ENCODE results near the gene CPB2. TPM values are rescaled to one million over a fixed set of nuclear protein-coding genes. Genes with fewer than 3 reads are reported as not detected.

Gene CPB2
- total RNA-seq, 1 experiment from 2014 or later: 0.28 TPM

DNA sequence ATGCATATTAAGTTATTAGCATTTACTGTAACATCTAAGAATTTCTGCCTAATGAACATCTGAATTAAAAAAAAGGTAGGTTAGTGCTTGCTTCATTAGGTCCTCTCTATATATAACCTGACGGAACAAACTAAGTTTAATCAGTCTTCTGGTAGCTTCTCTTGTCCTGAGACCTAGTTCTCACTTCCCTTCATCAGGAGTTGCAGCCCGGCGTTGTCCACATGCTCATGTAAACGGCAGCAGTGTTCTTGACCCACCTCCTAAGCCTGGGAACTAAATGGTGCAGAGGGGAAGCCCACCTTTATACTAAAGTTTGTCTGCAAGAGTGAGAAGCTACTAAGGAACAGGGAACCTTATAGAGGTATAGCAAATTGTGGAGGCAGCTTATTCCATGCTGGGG is 31.9 kb upstream of the CPB2 start:
- no peak overlapping the region for H3K4me3 ChIP-seq (ENCODE audit: low read depth in 2 of 2, low read length in 2 of 2)
- ChIA-PET POLR2A (no interaction called here), CTCF (no interaction called here)
- ATAC-seq: no peak
- intact Hi-C loops (cut with micrococcal nuclease; ENCODE audit: unreplicated experiment): no loop called here
- DNase-seq (ENCODE audit: low read depth, low spot score): no peak
- no peaks in the 10 kb centered on the region for H3K9me3 ChIP-seq (ENCODE audit: control insufficient read depth, insufficient read depth, low read depth, low read length)
- in situ Hi-C loops (cut with HindIII; ENCODE audit: low pct_unique_long_range_greater_than_20kb, low sequenced_read_pairs): no loop called here
- BruUV-seq (replicated peaks): no TSS peak
- H3K27ac ChIP-seq (ENCODE audit: low read length): no peak overlapping the region
- H3K27me3 ChIP-seq (ENCODE audit: control insufficient read depth, insufficient read depth, low read length): peaks cover 7% of the 10 kb centered on the region
- no peaks in the 10 kb centered on the region for H3K36me3 ChIP-seq (ENCODE audit: control insufficient read depth, insufficient read depth, low read length)
- TF ChIP-seq POLR2AphosphoS5 (IDR thresholded peaks at IDR 0.05; ENCODE audit: low read depth, low read length) (no peak), TCF7L2 (IDR thresholded peaks at IDR 0.05; ENCODE audit: low read depth, low read length) (no peak), SIN3A (IDR thresholded peaks at IDR 0.05; ENCODE audit: borderline replicate concordance, insufficient read depth, low read depth, low read length) (no peak)
- TF ChIP-seq, protein P1, sequence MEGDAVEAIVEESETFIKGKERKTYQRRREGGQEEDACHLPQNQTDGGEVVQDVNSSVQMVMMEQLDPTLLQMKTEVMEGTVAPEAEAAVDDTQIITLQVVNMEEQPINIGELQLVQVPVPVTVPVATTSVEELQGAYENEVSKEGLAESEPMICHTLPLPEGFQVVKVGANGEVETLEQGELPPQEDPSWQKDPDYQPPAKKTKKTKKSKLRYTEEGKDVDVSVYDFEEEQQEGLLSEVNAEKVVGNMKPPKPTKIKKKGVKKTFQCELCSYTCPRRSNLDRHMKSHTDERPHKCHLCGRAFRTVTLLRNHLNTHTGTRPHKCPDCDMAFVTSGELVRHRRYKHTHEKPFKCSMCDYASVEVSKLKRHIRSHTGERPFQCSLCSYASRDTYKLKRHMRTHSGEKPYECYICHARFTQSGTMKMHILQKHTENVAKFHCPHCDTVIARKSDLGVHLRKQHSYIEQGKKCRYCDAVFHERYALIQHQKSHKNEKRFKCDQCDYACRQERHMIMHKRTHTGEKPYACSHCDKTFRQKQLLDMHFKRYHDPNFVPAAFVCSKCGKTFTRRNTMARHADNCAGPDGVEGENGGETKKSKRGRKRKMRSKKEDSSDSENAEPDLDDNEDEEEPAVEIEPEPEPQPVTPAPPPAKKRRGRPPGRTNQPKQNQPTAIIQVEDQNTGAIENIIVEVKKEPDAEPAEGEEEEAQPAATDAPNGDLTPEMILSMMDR (IDR thresholded peaks at IDR 0.05): no peak
- TF ChIP-seq, protein P2, sequence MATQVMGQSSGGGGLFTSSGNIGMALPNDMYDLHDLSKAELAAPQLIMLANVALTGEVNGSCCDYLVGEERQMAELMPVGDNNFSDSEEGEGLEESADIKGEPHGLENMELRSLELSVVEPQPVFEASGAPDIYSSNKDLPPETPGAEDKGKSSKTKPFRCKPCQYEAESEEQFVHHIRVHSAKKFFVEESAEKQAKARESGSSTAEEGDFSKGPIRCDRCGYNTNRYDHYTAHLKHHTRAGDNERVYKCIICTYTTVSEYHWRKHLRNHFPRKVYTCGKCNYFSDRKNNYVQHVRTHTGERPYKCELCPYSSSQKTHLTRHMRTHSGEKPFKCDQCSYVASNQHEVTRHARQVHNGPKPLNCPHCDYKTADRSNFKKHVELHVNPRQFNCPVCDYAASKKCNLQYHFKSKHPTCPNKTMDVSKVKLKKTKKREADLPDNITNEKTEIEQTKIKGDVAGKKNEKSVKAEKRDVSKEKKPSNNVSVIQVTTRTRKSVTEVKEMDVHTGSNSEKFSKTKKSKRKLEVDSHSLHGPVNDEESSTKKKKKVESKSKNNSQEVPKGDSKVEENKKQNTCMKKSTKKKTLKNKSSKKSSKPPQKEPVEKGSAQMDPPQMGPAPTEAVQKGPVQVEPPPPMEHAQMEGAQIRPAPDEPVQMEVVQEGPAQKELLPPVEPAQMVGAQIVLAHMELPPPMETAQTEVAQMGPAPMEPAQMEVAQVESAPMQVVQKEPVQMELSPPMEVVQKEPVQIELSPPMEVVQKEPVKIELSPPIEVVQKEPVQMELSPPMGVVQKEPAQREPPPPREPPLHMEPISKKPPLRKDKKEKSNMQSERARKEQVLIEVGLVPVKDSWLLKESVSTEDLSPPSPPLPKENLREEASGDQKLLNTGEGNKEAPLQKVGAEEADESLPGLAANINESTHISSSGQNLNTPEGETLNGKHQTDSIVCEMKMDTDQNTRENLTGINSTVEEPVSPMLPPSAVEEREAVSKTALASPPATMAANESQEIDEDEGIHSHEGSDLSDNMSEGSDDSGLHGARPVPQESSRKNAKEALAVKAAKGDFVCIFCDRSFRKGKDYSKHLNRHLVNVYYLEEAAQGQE (IDR thresholded peaks at IDR 0.05; ENCODE audit: insufficient read depth in 1 of 2, low read depth in 2 of 2, low read length in 1 of 2): no peak
- no peaks in the 10 kb centered on the region for H3K4me1 ChIP-seq (ENCODE audit: control insufficient read depth, insufficient read depth, low read length)

DNA sequence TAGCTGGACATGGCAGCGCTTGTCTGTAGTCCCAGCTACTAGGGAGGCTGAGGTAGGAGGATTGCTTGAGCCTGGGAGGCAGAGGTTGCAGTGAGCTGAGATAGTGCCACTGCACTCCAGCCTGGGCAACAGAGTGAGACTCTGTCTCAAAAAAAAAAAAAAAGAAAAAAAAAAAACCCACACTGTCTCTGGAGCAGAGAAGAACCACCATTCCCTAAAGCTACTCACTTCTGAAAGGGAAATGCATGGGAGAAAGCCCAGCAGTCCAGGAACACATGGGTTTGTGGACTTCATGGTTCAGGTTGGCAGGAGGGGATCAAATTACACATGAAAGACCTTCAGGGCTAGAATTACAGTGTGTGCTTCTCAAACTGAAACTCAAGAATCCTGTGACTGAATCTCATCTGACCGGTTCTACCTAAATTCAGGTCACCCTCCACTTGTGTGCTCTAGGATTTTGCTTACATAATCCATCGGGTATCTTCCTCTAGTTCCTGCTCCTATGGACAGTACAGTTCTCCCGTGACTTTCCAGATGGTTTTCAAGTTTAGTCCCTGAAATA is 30.2 kb upstream of the CPB2 start:
- intact Hi-C loops (cut with micrococcal nuclease; ENCODE audit: unreplicated experiment) (no loop called here), in situ Hi-C loops (cut with HindIII; ENCODE audit: low pct_unique_long_range_greater_than_20kb, low sequenced_read_pairs) (no loop called here)
- BruUV-seq (replicated peaks): no TSS peak
- Histone ChIP-seq H3K4me1 (ENCODE audit: control insufficient read depth, insufficient read depth, low read length) (no peaks in the 10 kb centered on the region), H3K36me3 (ENCODE audit: control insufficient read depth, insufficient read depth, low read length) (no peaks in the 10 kb centered on the region), H3K27ac (ENCODE audit: low read length) (no peak overlapping the region), H3K9me3 (ENCODE audit: control insufficient read depth, insufficient read depth, low read depth, low read length) (no peaks in the 10 kb centered on the region), H3K4me3 (ENCODE audit: low read depth in 2 of 2, low read length in 2 of 2) (no peak overlapping the region), H3K27me3 (ENCODE audit: control insufficient read depth, insufficient read depth, low read length) (peaks cover 7% of the 10 kb centered on the region)
- TF ChIP-seq, protein P1 (IDR thresholded peaks at IDR 0.05): no peak
- no peak for TF ChIP-seq SIN3A (IDR thresholded peaks at IDR 0.05; ENCODE audit: borderline replicate concordance, insufficient read depth, low read depth, low read length)
- TF ChIP-seq, protein P2 (IDR thresholded peaks at IDR 0.05; ENCODE audit: insufficient read depth in 1 of 2, low read depth in 2 of 2, low read length in 1 of 2): no peak
- ATAC-seq (no peak), DNase-seq (ENCODE audit: low read depth, low spot score) (no peak)
- ChIA-PET CTCF (interaction anchor here (0.6 kb wide), 1 partner anchor 196 kb away, joined by 9 read pairs; no protein-coding TSS in a partner anchor), POLR2A (no interaction called here)
